Gastrocnemius medialis (tissue), 4 donors: ENCODE measurements around the gene LINC01488. TPM values are rescaled to one million over a fixed set of nuclear protein-coding genes. Genes with fewer than 3 reads are reported as not detected.

Source experiments
- ATAC-seq, 2 donors: fragments of 150-250 bp; one replicate each; pipeline ENCODE4 v1.9.1; 2016
- DNase-seq, 2 donors: peaks; one replicate each; pipeline ENCODE4 v3.0.0-alpha.2; 2019
- H3K27ac ChIP-seq, 4 donors: fragments of 200-600 bp; sonication (generic); 1 replicate in 1 of 4; 2 replicates in 3 of 4; pipeline ENCODE4 v1.5.1; 2016 to 2018; ENCODE audit warnings: mild to moderate bottlenecking in 2 of 4, moderate library complexity in 1 of 4
- H3K27me3 ChIP-seq, 3 donors: fragments of 200-600 bp; sonication (generic) in 2 of 3; 1 replicate in 1 of 3; 2 replicates in 2 of 3; pipeline versions ENCODE4 v1.5.1 to v1.6.0; 2016 to 2019; ENCODE audit warnings: mild to moderate bottlenecking in 1 of 3, moderate library complexity in 1 of 3
- H3K36me3 ChIP-seq, 2 donors: fragments of 200-600 bp; sonication (generic) in 1 of 2; one replicate each; pipeline ENCODE4 v1.5.1; 2017 to 2018
- H3K4me1 ChIP-seq, 2 donors: fragments of 200-600 bp; sonication (generic) in 1 of 2; one replicate each; pipeline ENCODE4 v1.5.1; 2016 to 2017; ENCODE audit warnings: mild to moderate bottlenecking in 2 of 2
- H3K4me3 ChIP-seq, 4 donors: fragments of 200-600 bp; sonication (generic) in 3 of 4; 1 replicate in 1 of 4; 2 replicates in 3 of 4; pipeline ENCODE4 v1.5.1; 2016 to 2019; ENCODE audit warnings: mild to moderate bottlenecking in 2 of 4
- H3K9me3 ChIP-seq, 3 donors: fragments of 200-600 bp; sonication (generic) in 2 of 3; 1 replicate in 1 of 3; 2 replicates in 2 of 3; pipeline ENCODE4 v1.5.1; 2016 to 2019
- CTCF ChIP-seq, 5 experiments: fragments of 450-650 bp in 3 of 5; fragments of 200-600 bp in 2 of 5; sonication (generic) in 2 of 5; IDR thresholded peaks in 4 of 5; conservative IDR thresholded peaks in 1 of 5; 1 replicate in 4 of 5; 2 replicates in 1 of 5; pipeline ENCODE4 v1.5.1; 2016 to 2019; ENCODE audit warnings: antibody characterized with exemption in 5 of 5, mild to moderate bottlenecking in 3 of 5, moderate library complexity in 3 of 5
- POLR2A ChIP-seq, 2 donors: fragments of 450-650 bp; IDR thresholded peaks; one replicate each; pipeline ENCODE4 v1.6.1; 2017; ENCODE audit warnings: antibody characterized with exemption in 2 of 2, mild to moderate bottlenecking in 2 of 2, moderate library complexity in 2 of 2
- in situ Hi-C, 4 donors: fragments of 200-750 bp; cut with MboI; loops; one replicate each; pipeline versions ENCODE4 v1.15.0 to v1.8.0; 2017; ENCODE audit warnings: low sequenced_read_pairs in 4 of 4
- intact Hi-C: fragments of 100-400 bp; cut with DNase I; formaldehyde crosslinking; loops from one replicate; pipeline ENCODE4 v1.15.1; 2023; ENCODE audit warnings: low total_unique reads
- total RNA-seq, 4 donors: library from RNA; depleted of rRNA; stranded (reverse); fragments of >200 nt; gene quantifications; one replicate each; pipeline versions ENCODE4 v1.1.0 to v1.2.3, GENCODE V29; 2016

Gene LINC01488
- total RNA-seq, 4 donors from 2014 or later: not detected

- intact Hi-C loops: no loop called here
- DNase-seq: no peak
- Histone ChIP-seq H3K9me3 (no peaks in the 10 kb centered on the region), H3K4me3 (no peak overlapping the region), H3K27ac (no peak overlapping the region), H3K27me3 (peaks cover 0 to 7% (median 3%) of the 10 kb centered on the region in 3 donors), H3K4me1 (peaks cover 4 to 6% of the 10 kb centered on the region in 2 donors), H3K36me3 (no peaks in the 10 kb centered on the region)
- no peak for ATAC-seq
- in situ Hi-C loops: no loop called here
- TF ChIP-seq CTCF (IDR thresholded peaks at IDR 0.05 in 4 of 5, conservative IDR thresholded peaks at IDR 0.05 in 1 of 5) (no peak), POLR2A (IDR thresholded peaks at IDR 0.05) (no peak)
These were observed 15.4 kb upstream of the LINC01488 start for GRCh38 chr11:69466039-69466438.

- H3K4me3 ChIP-seq: no peak overlapping the region
- no peak for DNase-seq
- intact Hi-C loops: no loop called here
- peaks cover 0 to 7% (median 3%) of the 10 kb centered on the region in 3 donors for H3K27me3 ChIP-seq
- no peak for ATAC-seq
- H3K9me3 ChIP-seq: no peaks in the 10 kb centered on the region
- no peaks in the 10 kb centered on the region for H3K36me3 ChIP-seq
- no peak overlapping the region for H3K27ac ChIP-seq
- H3K4me1 ChIP-seq: peaks cover 4 to 6% of the 10 kb centered on the region in 2 donors
- no peak for TF ChIP-seq POLR2A (IDR thresholded peaks at IDR 0.05)
- TF ChIP-seq CTCF (IDR thresholded peaks at IDR 0.05 in 4 of 5, conservative IDR thresholded peaks at IDR 0.05 in 1 of 5): no peak
- in situ Hi-C loops: no loop called here
These were observed 14.3 kb upstream of the LINC01488 start for GRCh38 chr11:69467196-69467595.

- H3K4me1 ChIP-seq: peaks cover 4 to 6% of the 10 kb centered on the region in 2 donors
- in situ Hi-C loops: no loop called here
These were observed 13.8 kb upstream of the LINC01488 start for GRCh38 chr11:69467646-69468045.

GRCh38 chr11:69468221-69468620, 13.2 kb upstream of the LINC01488 start:
- Histone ChIP-seq H3K9me3 (no peaks in the 10 kb centered on the region), H3K4me3 (no peak overlapping the region), H3K4me1 (peaks cover 3 to 6% of the 10 kb centered on the region in 2 donors), H3K27me3 (peaks cover 0 to 7% (median 3%) of the 10 kb centered on the region in 3 donors), H3K27ac (no peak overlapping the region), H3K36me3 (no peaks in the 10 kb centered on the region)
- in situ Hi-C loops (no loop called here), intact Hi-C loops (no loop called here)
- no peak for DNase-seq
- TF ChIP-seq CTCF (IDR thresholded peaks at IDR 0.05 in 4 of 5, conservative IDR thresholded peaks at IDR 0.05 in 1 of 5) (no peak), POLR2A (IDR thresholded peaks at IDR 0.05) (no peak)
- ATAC-seq: no peak

More at GRCh38 chr11:69467646-69468045, 13.8 kb upstream of the LINC01488 start:
- H3K27me3 ChIP-seq: peaks cover 0 to 7% (median 3%) of the 10 kb centered on the region in 3 donors
- H3K27ac ChIP-seq: no peak overlapping the region
- intact Hi-C loops: no loop called here
- no peak overlapping the region for H3K4me3 ChIP-seq
- no peaks in the 10 kb centered on the region for H3K9me3 ChIP-seq
- ATAC-seq (no peak), DNase-seq (no peak)
- H3K36me3 ChIP-seq: no peaks in the 10 kb centered on the region
- TF ChIP-seq CTCF (IDR thresholded peaks at IDR 0.05 in 4 of 5, conservative IDR thresholded peaks at IDR 0.05 in 1 of 5) (no peak), POLR2A (IDR thresholded peaks at IDR 0.05) (no peak)
